Omental fat pad (tissue), 4 donors: ENCODE results near the gene RNFT2. TPM values are rescaled to one million over a fixed set of nuclear protein-coding genes. Genes with fewer than 3 reads are reported as not detected.

ENCODE experiments used
- ATAC-seq: fragments of 150-250 bp; one replicate; pipeline ENCODE4 v1.9.1; 2016; ENCODE audit warnings: mild to moderate bottlenecking, moderate library complexity; ENCODE audit not compliant: low FRiP score
- DNase-seq: peaks from one replicate; pipeline ENCODE4 v3.0.0-alpha.2; 2019; ENCODE audit warnings: low spot score
- CTCF ChIP-seq, 3 donors: fragments of 450-650 bp; IDR thresholded peaks; one replicate each; pipeline ENCODE4 v1.5.1; 2016 to 2017; ENCODE audit warnings: antibody characterized with exemption in 3 of 3, mild to moderate bottlenecking in 3 of 3, moderate library complexity in 2 of 3
- total RNA-seq, 4 donors: library from RNA; depleted of rRNA; stranded (reverse); fragments of >200 nt; gene quantifications; one replicate each; pipeline ENCODE4 v1.1.0, GENCODE V29; 2016

RNFT2 gene
- total RNA-seq, 4 donors from 2014 or later: 0.37 to 2.5 (median 0.98) TPM

GRCh38 chr12:116803013-116803736, 65.1 kb downstream of the RNFT2 start:
- TF ChIP-seq CTCF (IDR thresholded peaks at IDR 0.05): no peak
- no peak for DNase-seq
- no peak for ATAC-seq

- no peak for TF ChIP-seq CTCF (IDR thresholded peaks at IDR 0.05)
- no peak for ATAC-seq
- no peak for DNase-seq
These were observed 65.9 kb downstream of the RNFT2 start for GRCh38 chr12:116804051-116804450.

- ATAC-seq (no peak), DNase-seq (no peak)
- no peak for TF ChIP-seq CTCF (IDR thresholded peaks at IDR 0.05)
These were observed 68.8 kb downstream of the RNFT2 start for GRCh38 chr12:116806845-116807440.

GRCh38 chr12:116807546-116807945, 69.4 kb downstream of the RNFT2 start:
- DNase-seq: no peak
- no peak for TF ChIP-seq CTCF (IDR thresholded peaks at IDR 0.05)
- ATAC-seq: no peak

GRCh38 chr12:116808113-116809105, 70.3 kb downstream of the RNFT2 start:
- ATAC-seq: no peak
- no peak for DNase-seq
- TF ChIP-seq CTCF (IDR thresholded peaks at IDR 0.05): no peak

GRCh38 chr12:116812238-116812637, 74.1 kb downstream of the RNFT2 start:
- TF ChIP-seq CTCF (IDR thresholded peaks at IDR 0.05): no peak
- no peak for ATAC-seq
- no peak for DNase-seq
